K562 (cell line): ENCODE measurements around the gene ZMYND19. TPM values are rescaled to one million over a fixed set of nuclear protein-coding genes. Genes with fewer than 3 reads are reported as not detected.

Experiments
- MAZ ChIP-seq, 2 experiments: fragments of 450-650 bp in 1 of 2; sonication (generic) in 1 of 2; formaldehyde crosslinking; IDR thresholded peaks in 1 of 2; conservative IDR thresholded peaks in 1 of 2; 2 replicates each; pipeline versions ENCODE4 v1.4.0 to v1.5.0; 2020; ENCODE audit warnings: mild to moderate bottlenecking in 1 of 2, missing genetic modification reagents in 1 of 2
- MNT ChIP-seq, 2 experiments: fragments of 450-650 bp; conservative IDR thresholded peaks; 2 replicates each; pipeline ENCODE4 v1.6.1; 2017; ENCODE audit warnings: mild to moderate bottlenecking in 2 of 2, moderate library complexity in 2 of 2
- NONO ChIP-seq, 2 experiments: fragments of 200-400 bp in 1 of 2; fragments of 450-650 bp in 1 of 2; formaldehyde crosslinking in 1 of 2; IDR thresholded peaks; 2 replicates each; pipeline ENCODE4 v1.6.1; 2017; ENCODE audit warnings: low read depth in 2 of 2, mild to moderate bottlenecking in 2 of 2, moderate library complexity in 2 of 2, low read length in 1 of 2
- ZNF146 ChIP-seq: IDR thresholded peaks from one replicate; pipeline ENCODE4 v1.6.1; 2018; ENCODE audit warnings: missing compliant biosample characterization; ENCODE audit not compliant: unreplicated experiment
- ZNF586 ChIP-seq: fragments of 450-650 bp; formaldehyde crosslinking; conservative IDR thresholded peaks from 2 replicates; pipeline ENCODE4 v1.4.0; 2020; ENCODE audit warnings: mild to moderate bottlenecking, moderate library complexity
- polyA plus RNA-seq, 8 experiments: library from polyadenylated mRNA; depleted of rRNA in 4 of 8; stranded (reverse) in 5 of 8; unstranded in 3 of 8; fragments of >200 nt; fragmentation: Nextera tagmentation in 2 of 8; fragmentation: Illumina TruSeq in 1 of 8; extraction: Ambion mirVana in 2 of 8; extraction: Trizol in 1 of 8; gene quantifications; 2 replicates each; pipeline versions ENCODE4 v1.2.1 to v1.2.3, GENCODE V29; 2011 to 2014; ENCODE audit warnings: inconsistent platforms in 1 of 8, missing spikeins in 1 of 8
- total RNA-seq, 7 experiments: library from RNA; depleted of rRNA in 6 of 7; stranded (reverse); fragments of >200 nt in 6 of 7; fragmentation: Illumina TruSeq in 2 of 7; extraction: Trizol in 2 of 7; gene quantifications; 2 replicates each; pipeline versions ENCODE4 v1.2.1 to v1.2.3, GENCODE V29; 2011 to 2021; ENCODE audit warnings: low replicate concordance in 1 of 7
- TF ChIP-seq, protein P1 (sequence below): fragments of 450-650 bp; IDR thresholded peaks from 2 replicates; pipeline ENCODE4 v1.6.1; 2016; ENCODE audit warnings: borderline replicate concordance

The ZMYND19 gene
- total and polyA plus RNA-seq, 9 of the 15 experiments (the other 6 are each of a cell fraction or from before 2014, with no cell fraction given) = 1.0 to 86.7 (median 44.0) TPM

DNA sequence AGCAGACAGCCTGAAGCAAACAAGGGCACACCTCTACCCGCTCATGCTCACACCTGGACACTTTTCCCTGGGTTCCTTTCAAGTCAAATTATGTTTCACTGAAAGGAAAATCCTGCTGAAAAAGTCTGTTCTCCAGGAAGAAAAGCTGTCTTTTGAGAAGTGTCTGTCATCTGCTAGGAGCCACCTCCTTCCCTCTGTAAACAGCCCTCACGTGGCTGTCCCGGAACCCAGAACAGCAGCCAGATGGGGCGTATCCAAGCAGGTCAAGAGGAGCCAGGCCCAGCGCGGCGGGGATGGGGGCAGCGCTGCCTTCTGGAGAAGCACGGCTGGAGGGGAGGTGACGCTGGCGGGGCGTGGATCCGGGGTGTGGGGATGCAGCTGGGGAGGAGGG lies 40.1 kb downstream of the ZMYND19 start, which contains the start of gene PNPLA7 (continued):
- TF ChIP-seq, protein P1, sequence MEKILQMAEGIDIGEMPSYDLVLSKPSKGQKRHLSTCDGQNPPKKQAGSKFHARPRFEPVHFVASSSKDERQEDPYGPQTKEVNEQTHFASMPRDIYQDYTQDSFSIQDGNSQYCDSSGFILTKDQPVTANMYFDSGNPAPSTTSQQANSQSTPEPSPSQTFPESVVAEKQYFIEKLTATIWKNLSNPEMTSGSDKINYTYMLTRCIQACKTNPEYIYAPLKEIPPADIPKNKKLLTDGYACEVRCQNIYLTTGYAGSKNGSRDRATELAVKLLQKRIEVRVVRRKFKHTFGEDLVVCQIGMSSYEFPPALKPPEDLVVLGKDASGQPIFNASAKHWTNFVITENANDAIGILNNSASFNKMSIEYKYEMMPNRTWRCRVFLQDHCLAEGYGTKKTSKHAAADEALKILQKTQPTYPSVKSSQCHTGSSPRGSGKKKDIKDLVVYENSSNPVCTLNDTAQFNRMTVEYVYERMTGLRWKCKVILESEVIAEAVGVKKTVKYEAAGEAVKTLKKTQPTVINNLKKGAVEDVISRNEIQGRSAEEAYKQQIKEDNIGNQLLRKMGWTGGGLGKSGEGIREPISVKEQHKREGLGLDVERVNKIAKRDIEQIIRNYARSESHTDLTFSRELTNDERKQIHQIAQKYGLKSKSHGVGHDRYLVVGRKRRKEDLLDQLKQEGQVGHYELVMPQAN = peak; percentile 77; the same call in 1 of the 2 replicates
- peak in 1 of 2 experiments; percentile 46; a peak in 1 of 4 replicates for TF ChIP-seq MAZ (CRISPR knock-in tag; conservative IDR thresholded peaks at IDR 0.05 in 1 of 2, IDR thresholded peaks at IDR 0.05 in 1 of 2)
- no peak for TF ChIP-seq ZNF586 (CRISPR knock-in tag)
- no peak for TF ChIP-seq NONO (IDR thresholded peaks at IDR 0.05; ENCODE audit: low read depth in 2 of 2, low read length in 1 of 2)
- TF ChIP-seq MNT (conservative IDR thresholded peaks at IDR 0.05) = peak; percentile 100
- TF ChIP-seq ZNF146 (CRISPR knock-in tag) = no peak
